ENCODE results near the gene TRNAU1AP.

TRNAU1AP gene

DNA sequence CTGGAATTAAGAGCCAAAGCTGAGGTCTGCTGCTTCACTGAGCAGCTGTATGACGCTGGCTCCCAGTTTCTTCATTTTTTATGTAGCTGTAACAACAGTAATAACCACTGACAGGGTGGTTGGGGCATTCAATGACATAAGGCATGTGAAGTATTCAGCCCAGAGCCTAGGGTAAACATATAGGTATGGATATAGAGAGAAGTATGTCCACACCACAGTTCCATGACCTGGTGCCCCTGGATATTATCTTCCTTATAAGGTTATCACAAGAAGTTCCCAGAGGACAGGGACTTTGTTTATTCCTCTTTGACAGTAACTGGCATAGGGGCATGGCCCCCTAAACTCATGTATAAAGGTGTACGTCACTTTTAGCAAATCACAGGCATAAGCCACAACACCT is 53.9 kb downstream of the TRNAU1AP start:
- TF ChIP-seq, protein P1, sequence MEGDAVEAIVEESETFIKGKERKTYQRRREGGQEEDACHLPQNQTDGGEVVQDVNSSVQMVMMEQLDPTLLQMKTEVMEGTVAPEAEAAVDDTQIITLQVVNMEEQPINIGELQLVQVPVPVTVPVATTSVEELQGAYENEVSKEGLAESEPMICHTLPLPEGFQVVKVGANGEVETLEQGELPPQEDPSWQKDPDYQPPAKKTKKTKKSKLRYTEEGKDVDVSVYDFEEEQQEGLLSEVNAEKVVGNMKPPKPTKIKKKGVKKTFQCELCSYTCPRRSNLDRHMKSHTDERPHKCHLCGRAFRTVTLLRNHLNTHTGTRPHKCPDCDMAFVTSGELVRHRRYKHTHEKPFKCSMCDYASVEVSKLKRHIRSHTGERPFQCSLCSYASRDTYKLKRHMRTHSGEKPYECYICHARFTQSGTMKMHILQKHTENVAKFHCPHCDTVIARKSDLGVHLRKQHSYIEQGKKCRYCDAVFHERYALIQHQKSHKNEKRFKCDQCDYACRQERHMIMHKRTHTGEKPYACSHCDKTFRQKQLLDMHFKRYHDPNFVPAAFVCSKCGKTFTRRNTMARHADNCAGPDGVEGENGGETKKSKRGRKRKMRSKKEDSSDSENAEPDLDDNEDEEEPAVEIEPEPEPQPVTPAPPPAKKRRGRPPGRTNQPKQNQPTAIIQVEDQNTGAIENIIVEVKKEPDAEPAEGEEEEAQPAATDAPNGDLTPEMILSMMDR (IDR thresholded peaks at IDR 0.05; ENCODE audit: extremely low read depth, insufficient read depth, missing control alignments): no peak
- in situ Hi-C loops (cut with MboI; ENCODE audit: low pct_unique_long_range_greater_than_20kb, low sequenced_read_pairs, unreplicated experiment): loop anchor here (10.0 to 25.0 kb wide), 2 partner anchors 92 to 194 kb away; no protein-coding TSS in a partner anchor
- no peak for DNase-seq (ENCODE audit: low spot score)

GRCh38 chr1:28613175-28613574 is 60.3 kb downstream of the TRNAU1AP start:
- in situ Hi-C loops (cut with MboI; ENCODE audit: low pct_unique_long_range_greater_than_20kb, low sequenced_read_pairs, unreplicated experiment): loop anchor here (25.0 kb wide), 1 partner anchor 201 kb away; no protein-coding TSS in a partner anchor
- TF ChIP-seq, protein P1 (IDR thresholded peaks at IDR 0.05; ENCODE audit: extremely low read depth, insufficient read depth, missing control alignments): no peak

More at GRCh38 chr1:28613175-28613574, 60.3 kb downstream of the TRNAU1AP start:
- DNase-seq (ENCODE audit: low spot score): no peak
